Panc1 (cell line): ENCODE measurements around the gene RB1. TPM values are rescaled to one million over a fixed set of nuclear protein-coding genes. Genes with fewer than 3 reads are reported as not detected.

Experiments
- ATAC-seq: fragments of 200-7000 bp; cut with Tn5 transposase; 2 replicates; pipeline ENCODE4 v1.9.1; 2020; ENCODE audit warnings: mild to moderate bottlenecking, moderate library complexity
- BruUV-seq: library from RNA; stranded (reverse); fragments of 400-500 nt; replicated peaks from 2 replicates; lab custom pipeline; 2021; lab: Mats Ljungman, UMichigan
- CTCF ChIA-PET: fragments of 300-600 bp; sonication (Branson Sonifier 250); formaldehyde crosslinking; loops from one replicate; lab custom pipeline; 2022; ENCODE audit warnings: antibody characterized with exemption; lab: Charles Lee
- POLR2A ChIA-PET: fragments of 300-600 bp; sonication (Branson Sonifier 250); formaldehyde crosslinking; loops from one replicate; lab custom pipeline; 2022; ENCODE audit warnings: antibody characterized with exemption; lab: Charles Lee
- DNase-seq: peaks from one replicate; pipeline ENCODE4 v3.0.0-alpha.2; 2010; ENCODE audit warnings: low read depth, low spot score
- H3K27ac ChIP-seq: 2 replicates; pipeline ENCODE4 v1.5.1; 2011; ENCODE audit warnings: mild to moderate bottlenecking, low read length, inconsistent platforms
- H3K27me3 ChIP-seq: fragments of 200-500 bp; sonication (Bioruptor generic); 2 replicates; pipeline ENCODE4 v1.6.0; 2014; ENCODE audit warnings: low read length, inconsistent platforms; ENCODE audit not compliant: control insufficient read depth, insufficient read depth
- H3K36me3 ChIP-seq: fragments of 200-500 bp; sonication (Bioruptor generic); 2 replicates; pipeline ENCODE4 v1.5.1; 2014; ENCODE audit warnings: inconsistent platforms, mild to moderate bottlenecking, low read length, moderate library complexity; ENCODE audit not compliant: control insufficient read depth, insufficient read depth
- H3K4me1 ChIP-seq: 2 replicates; pipeline ENCODE4 v1.5.1; 2011; ENCODE audit warnings: inconsistent platforms, mild to moderate bottlenecking, low read length, moderate library complexity; ENCODE audit not compliant: control insufficient read depth, insufficient read depth
- H3K4me3 ChIP-seq, 2 experiments: 2 replicates each; pipeline ENCODE4 v1.5.1; 2011 to 2012; ENCODE audit warnings: low read depth in 2 of 2, low read length in 2 of 2, mild to moderate bottlenecking in 2 of 2, inconsistent platforms in 1 of 2, moderate library complexity in 1 of 2
- H3K9me3 ChIP-seq: fragments of 200-500 bp; sonication (Bioruptor generic); 2 replicates; pipeline ENCODE4 v1.5.1; 2014; ENCODE audit warnings: low read depth, mild to moderate bottlenecking, inconsistent platforms, low read length, moderate library complexity; ENCODE audit not compliant: control insufficient read depth, insufficient read depth
- POLR2AphosphoS5 ChIP-seq: IDR thresholded peaks from 2 replicates; pipeline ENCODE4 v1.6.1; 2012; ENCODE audit warnings: mild to moderate bottlenecking, low read depth, low read length, moderate library complexity
- REST ChIP-seq, 2 experiments: IDR thresholded peaks; 2 replicates each; pipeline ENCODE4 v1.6.1; 2011 to 2012; ENCODE audit warnings: low read depth in 2 of 2, control low read depth in 1 of 2, low read length in 1 of 2, mild to moderate bottlenecking in 1 of 2, moderate library complexity in 1 of 2; ENCODE audit not compliant: insufficient read depth in 1 of 2
- SIN3A ChIP-seq: IDR thresholded peaks from 2 replicates; pipeline ENCODE4 v1.6.1; 2012; ENCODE audit warnings: low read depth, mild to moderate bottlenecking, low read length, moderate library complexity, borderline replicate concordance; ENCODE audit not compliant: insufficient read depth
- TCF7L2 ChIP-seq: IDR thresholded peaks from 2 replicates; pipeline ENCODE4 v1.6.1; 2011; ENCODE audit warnings: mild to moderate bottlenecking, low read depth, low read length, inconsistent platforms
- in situ Hi-C: cut with HindIII; loops from 2 replicates; pipeline ENCODE4 v1.10.0; 2016; ENCODE audit warnings: low sequenced_read_pairs, low pct_unique_long_range_greater_than_20kb
- intact Hi-C: fragments of 100-400 bp; cut with micrococcal nuclease; formaldehyde crosslinking; loops from one replicate; pipeline ENCODE4 v1.10.0; 2022; ENCODE audit not compliant: unreplicated experiment
- total RNA-seq: library from RNA; stranded (reverse); gene quantifications from one replicate; pipeline ENCODE4 v1.2.1, GENCODE V29; 2021; ENCODE audit not compliant: unreplicated experiment
- TF ChIP-seq, protein P1 (sequence below): fragments of 450-650 bp; IDR thresholded peaks from 2 replicates; pipeline ENCODE4 v1.5.1; 2017; ENCODE audit warnings: mild to moderate bottlenecking

The RB1 gene
- total RNA-seq, 1 experiment from 2014 or later, result 36.0 TPM

GRCh38 chr13:48266150-48266549 lies 37.4 kb upstream of the RB1 start:
- TF ChIP-seq REST (IDR thresholded peaks at IDR 0.05; ENCODE audit: insufficient read depth in 1 of 2, low read depth in 2 of 2, low read length in 1 of 2) (no peak), SIN3A (no peak), POLR2AphosphoS5 (no peak), TCF7L2 (no peak)
- TF ChIP-seq, protein P1, sequence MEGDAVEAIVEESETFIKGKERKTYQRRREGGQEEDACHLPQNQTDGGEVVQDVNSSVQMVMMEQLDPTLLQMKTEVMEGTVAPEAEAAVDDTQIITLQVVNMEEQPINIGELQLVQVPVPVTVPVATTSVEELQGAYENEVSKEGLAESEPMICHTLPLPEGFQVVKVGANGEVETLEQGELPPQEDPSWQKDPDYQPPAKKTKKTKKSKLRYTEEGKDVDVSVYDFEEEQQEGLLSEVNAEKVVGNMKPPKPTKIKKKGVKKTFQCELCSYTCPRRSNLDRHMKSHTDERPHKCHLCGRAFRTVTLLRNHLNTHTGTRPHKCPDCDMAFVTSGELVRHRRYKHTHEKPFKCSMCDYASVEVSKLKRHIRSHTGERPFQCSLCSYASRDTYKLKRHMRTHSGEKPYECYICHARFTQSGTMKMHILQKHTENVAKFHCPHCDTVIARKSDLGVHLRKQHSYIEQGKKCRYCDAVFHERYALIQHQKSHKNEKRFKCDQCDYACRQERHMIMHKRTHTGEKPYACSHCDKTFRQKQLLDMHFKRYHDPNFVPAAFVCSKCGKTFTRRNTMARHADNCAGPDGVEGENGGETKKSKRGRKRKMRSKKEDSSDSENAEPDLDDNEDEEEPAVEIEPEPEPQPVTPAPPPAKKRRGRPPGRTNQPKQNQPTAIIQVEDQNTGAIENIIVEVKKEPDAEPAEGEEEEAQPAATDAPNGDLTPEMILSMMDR, result no peak
- H3K4me3 ChIP-seq, result no peak overlapping the region
- H3K27me3 ChIP-seq, result no peaks in the 10 kb centered on the region
- BruUV-seq, result no TSS peak
- ATAC-seq (no peak), DNase-seq (no peak)
- no peaks in the 10 kb centered on the region for H3K9me3 ChIP-seq
- ChIA-PET CTCF (no interaction called here), POLR2A (no interaction called here)
- peaks cover 7% of the 10 kb centered on the region; the same call in 1 of the 2 replicates for H3K36me3 ChIP-seq
- intact Hi-C loops (no loop called here), in situ Hi-C loops (no loop called here)
- H3K4me1 ChIP-seq, result no peaks in the 10 kb centered on the region
- no peak overlapping the region for H3K27ac ChIP-seq

DNA sequence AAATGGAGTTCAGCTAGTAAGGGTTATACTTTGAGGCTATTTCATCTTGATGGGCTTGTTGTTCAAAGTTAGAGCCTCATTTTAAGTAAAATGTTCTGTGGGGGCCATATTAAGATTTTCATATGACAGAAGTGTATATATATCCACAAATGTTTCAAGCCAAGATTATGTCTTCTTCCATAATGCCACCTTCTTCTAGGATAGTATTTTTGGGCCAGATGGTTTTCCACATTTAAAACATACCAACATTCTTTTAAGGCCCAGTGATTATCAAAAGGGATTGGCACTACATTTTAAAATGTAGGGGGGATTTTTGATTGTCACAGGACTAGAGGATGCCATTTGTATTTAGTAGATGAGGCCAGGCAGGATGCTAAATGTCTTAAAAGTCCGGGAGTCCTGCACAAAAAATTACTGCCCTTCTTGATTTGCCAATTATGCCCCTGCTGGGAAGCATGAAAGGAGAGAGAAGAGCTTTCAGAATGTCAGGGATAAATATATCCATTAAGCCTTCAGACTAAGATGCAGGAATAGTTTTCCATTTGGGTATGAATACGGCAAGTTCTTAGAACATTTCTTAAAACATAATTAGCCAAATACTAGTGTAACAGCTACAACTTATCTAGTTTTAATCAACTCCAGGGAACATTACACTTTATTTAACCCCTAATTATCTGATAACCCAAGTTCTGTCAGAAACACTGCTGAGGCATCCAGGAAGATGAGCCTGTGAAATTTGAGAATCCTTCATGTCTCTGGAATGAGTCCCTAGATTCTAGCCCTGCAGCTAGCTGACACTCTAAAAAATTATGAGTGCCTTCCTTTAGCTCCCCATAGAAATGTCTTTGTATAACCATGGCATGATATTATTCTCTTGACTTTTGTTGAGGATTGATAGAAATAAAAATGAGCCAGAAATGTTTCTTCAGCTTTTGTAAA lies 36.6 kb upstream of the RB1 start:
- intact Hi-C loops, result no loop called here
- ATAC-seq (no peak), DNase-seq (no peak)
- BruUV-seq, result no TSS peak
- no peak overlapping the region for H3K27ac ChIP-seq
- POLR2A ChIA-PET, result no interaction called here
- in situ Hi-C loops, result no loop called here
- H3K36me3 ChIP-seq, result peaks cover 3% of the 10 kb centered on the region; the same call in 1 of the 2 replicates
- H3K4me3 ChIP-seq, result no peak overlapping the region
- TF ChIP-seq REST (IDR thresholded peaks at IDR 0.05; ENCODE audit: insufficient read depth in 1 of 2, low read depth in 2 of 2, low read length in 1 of 2) (no peak), POLR2AphosphoS5 (no peak), TCF7L2 (no peak), SIN3A (no peak)
- TF ChIP-seq, protein P1, result no peak
- H3K4me1 ChIP-seq, result no peaks in the 10 kb centered on the region
- CTCF ChIA-PET, result no interaction called here
- H3K27me3 ChIP-seq, result no peaks in the 10 kb centered on the region
- no peaks in the 10 kb centered on the region for H3K9me3 ChIP-seq
